Naive B cell (primary cell): Measurements from ENCODE around the gene SVOPL. TPM values are rescaled to one million over a fixed set of nuclear protein-coding genes. Genes with fewer than 3 reads are reported as not detected.

Source experiments
- ATAC-seq, 2 donors: fragments of 150-1000 bp; cut with Tn5 transposase; 2 replicates each; pipeline ENCODE4 v1.10.0; 2021; ENCODE audit warnings: low read depth in 2 of 2, mild to moderate bottlenecking in 2 of 2, moderate library complexity in 2 of 2
- DNase-seq: peaks from one replicate; pipeline ENCODE4 v3.0.0; 2022
- H3K27ac Mint-ChIP-seq, 6 donors: one replicate each; pipeline ENCODE4 v1.8.0; 2020 to 2022; ENCODE audit warnings: mild to moderate bottlenecking in 6 of 6, mixed read lengths in 6 of 6, moderate library complexity in 5 of 6, inconsistent platforms in 2 of 6
- H3K27me3 Mint-ChIP-seq, 3 donors: one replicate each; pipeline ENCODE4 v1.8.0; 2021 to 2022; ENCODE audit warnings: mixed read lengths in 3 of 3, mild to moderate bottlenecking in 1 of 3
- H3K36me3 Mint-ChIP-seq, 2 donors: one replicate each; pipeline ENCODE4 v1.8.0; 2020 to 2022; ENCODE audit warnings: mixed read lengths in 2 of 2, inconsistent platforms in 1 of 2, mild to moderate bottlenecking in 1 of 2
- H3K4me1 Mint-ChIP-seq, 3 donors: one replicate each; pipeline ENCODE4 v1.8.0; 2020 to 2022; ENCODE audit warnings: mixed read lengths in 3 of 3, inconsistent platforms in 1 of 3, mild to moderate bottlenecking in 1 of 3, moderate library complexity in 1 of 3
- H3K4me3 Mint-ChIP-seq, 8 donors: one replicate each; pipeline ENCODE4 v1.8.0; 2020 to 2022; ENCODE audit warnings: mild to moderate bottlenecking in 8 of 8, mixed read lengths in 8 of 8, moderate library complexity in 8 of 8, inconsistent platforms in 2 of 8
- H3K9me3 Mint-ChIP-seq, 7 donors: one replicate each; pipeline ENCODE4 v1.8.0; 2020 to 2022; ENCODE audit warnings: mixed read lengths in 7 of 7, mild to moderate bottlenecking in 5 of 7, inconsistent platforms in 2 of 7, moderate library complexity in 1 of 7
- polyA plus RNA-seq, 6 donors: library from polyadenylated mRNA; unstranded; fragments of 300-500 nt; fragmentation: Illumina TruSeq; gene quantifications; one replicate each; pipeline ENCODE4 v1.2.3, GENCODE V29; 2021; ENCODE audit warnings: low read depth in 6 of 6

SVOPL gene
- polyA plus RNA-seq, 6 donors from 2014 or later: not detected

DNA sequence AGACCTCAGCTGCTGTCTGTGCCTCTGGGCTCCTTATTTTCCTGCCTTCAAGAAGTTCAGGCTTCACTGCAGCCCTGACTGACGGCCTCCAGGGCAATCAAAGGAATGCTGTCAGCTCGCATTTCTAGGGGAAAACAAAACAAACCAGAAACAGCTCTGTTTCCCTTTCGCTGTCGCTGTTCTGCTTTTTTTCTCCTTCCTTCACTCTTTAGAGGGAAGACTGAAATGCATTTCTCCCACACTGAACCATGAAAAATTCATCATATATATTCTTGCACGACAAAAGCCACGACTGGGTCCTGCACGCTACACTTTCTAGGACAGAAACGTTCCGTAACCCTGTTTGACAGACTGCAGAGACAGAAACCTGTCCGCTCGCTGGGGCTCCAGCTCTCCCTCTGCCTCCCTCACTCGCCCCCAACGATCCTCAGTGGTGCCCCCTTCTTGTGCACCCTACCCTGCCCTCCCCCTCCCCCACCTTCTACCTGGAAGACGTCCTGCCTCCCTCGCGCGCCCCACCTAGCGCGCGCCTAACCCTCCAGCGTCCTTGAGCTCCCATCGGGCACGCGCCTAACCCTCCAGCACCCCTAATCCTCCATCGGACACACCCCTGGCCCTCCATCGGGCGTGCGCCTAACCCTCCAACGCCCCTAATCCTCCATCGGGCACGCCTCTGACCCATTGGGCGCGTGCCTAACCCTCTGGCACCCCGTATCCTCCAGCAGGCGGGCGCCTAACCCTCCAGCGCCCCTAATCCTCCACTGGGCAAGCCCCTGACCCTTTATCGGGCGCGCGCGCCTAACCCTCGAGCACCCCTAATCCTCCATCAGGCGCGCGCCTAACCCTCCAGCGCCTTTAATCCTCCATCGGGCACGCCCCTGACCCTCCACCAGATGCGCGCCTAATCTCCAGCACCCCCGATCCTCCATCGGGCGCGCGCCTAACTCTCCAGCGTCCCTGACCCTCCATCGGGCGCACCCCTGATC is 37.1 kb downstream of the SVOPL start:
- DNase-seq (no peak), ATAC-seq (no peak)
- H3K27me3 Mint-ChIP-seq: peaks cover 30 to 49% (median 39%) of the 10 kb centered on the region in 3 donors
- H3K4me3 Mint-ChIP-seq: peak overlapping the region; percentile 9 to 85 (median 66)
- peaks cover 0 to 4% (median 0%) of the 10 kb centered on the region in 7 donors for H3K9me3 Mint-ChIP-seq
- H3K4me1 Mint-ChIP-seq: peaks cover 5 to 12% (median 11%) of the 10 kb centered on the region in 3 donors
- H3K36me3 Mint-ChIP-seq: no peaks in the 10 kb centered on the region
- peak overlapping the region in 1 of 6 donors; percentile 61 for H3K27ac Mint-ChIP-seq

DNA sequence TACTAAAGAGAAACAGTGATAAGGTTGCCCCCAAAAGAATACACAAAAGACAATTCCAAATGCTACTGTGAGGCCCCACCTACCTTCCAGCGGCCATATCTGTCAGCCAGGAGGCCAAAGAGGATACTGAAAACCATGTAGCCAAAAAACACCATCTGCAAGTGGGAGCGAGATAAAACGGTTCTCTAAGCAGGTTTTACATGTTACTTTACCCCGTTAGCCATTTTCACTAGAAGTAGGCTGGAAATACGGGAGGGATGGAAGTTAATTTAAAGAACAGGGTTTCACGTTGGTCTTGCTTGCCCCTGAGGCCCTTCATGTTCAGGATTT is 38.2 kb downstream of the SVOPL start:
- Mint-ChIP-seq H3K27me3 (peaks cover 26 to 45% (median 34%) of the 10 kb centered on the region in 3 donors), H3K4me3 (peak overlapping the region in 1 of 8 donors; percentile 42), H3K9me3 (peaks cover 0 to 2% (median 0%) of the 10 kb centered on the region in 7 donors), H3K36me3 (no peaks in the 10 kb centered on the region), H3K27ac (no peak overlapping the region), H3K4me1 (peaks cover 5 to 12% (median 11%) of the 10 kb centered on the region in 3 donors)
- no peak for ATAC-seq
- no peak for DNase-seq

DNA sequence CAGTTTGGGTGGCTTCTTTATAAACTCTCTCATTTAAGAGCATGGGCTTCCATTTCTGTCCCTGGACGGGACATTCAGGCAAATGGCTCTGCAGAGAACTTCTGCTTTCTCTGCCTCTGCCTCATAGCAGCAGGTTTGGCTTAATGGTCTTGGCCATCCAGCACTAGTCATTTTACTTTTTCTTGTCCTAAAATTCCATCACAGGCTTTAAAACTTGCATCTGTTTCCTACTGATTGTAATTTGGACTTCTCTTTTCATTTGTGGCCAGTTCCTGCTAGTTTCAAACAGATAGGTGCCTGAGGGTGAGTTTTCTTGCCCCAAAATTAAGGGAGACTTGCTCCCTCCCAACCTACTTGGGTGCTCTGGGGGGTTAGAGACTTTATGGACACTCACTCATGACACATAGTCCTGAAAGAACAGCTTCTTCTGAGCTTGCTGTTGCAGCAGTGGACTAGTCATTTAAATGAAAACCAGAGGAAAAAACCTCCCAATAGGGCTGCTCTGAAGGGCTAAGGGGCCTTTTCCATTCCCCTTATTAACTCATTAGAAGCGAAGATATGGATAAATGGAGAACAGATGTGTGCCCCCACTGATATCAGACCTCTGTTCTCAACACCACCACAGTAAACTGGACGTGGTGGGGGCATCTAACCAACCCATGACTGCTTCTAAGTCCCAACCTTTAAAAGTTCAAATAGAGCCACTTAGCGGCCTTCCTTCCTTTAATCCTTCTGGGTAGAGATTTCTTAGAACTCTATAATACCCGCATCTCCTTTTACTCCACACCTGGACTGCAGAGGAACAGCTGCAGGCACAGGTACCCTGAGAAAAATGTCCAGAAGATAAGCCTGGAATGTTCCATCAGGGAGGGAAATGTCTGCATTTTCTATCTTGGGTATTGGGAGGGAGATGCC is 38.8 kb downstream of the SVOPL start:
- Mint-ChIP-seq H3K4me1 (peaks cover 5 to 12% (median 11%) of the 10 kb centered on the region in 3 donors), H3K27ac (no peak overlapping the region), H3K9me3 (peaks cover 0 to 2% (median 0%) of the 10 kb centered on the region in 7 donors), H3K4me3 (peak overlapping the region in 1 of 8 donors; percentile 42), H3K27me3 (peaks cover 21 to 39% (median 29%) of the 10 kb centered on the region in 3 donors), H3K36me3 (no peaks in the 10 kb centered on the region)
- ATAC-seq (no peak), DNase-seq (no peak)

- peaks cover 5 to 12% (median 11%) of the 10 kb centered on the region in 3 donors for H3K4me1 Mint-ChIP-seq
- peaks cover 0 to 2% (median 0%) of the 10 kb centered on the region in 7 donors for H3K9me3 Mint-ChIP-seq
- H3K27me3 Mint-ChIP-seq: peaks cover 13 to 32% (median 22%) of the 10 kb centered on the region in 3 donors
- DNase-seq (no peak), ATAC-seq (no peak)
- no peak overlapping the region for H3K4me3 Mint-ChIP-seq
- H3K36me3 Mint-ChIP-seq: no peaks in the 10 kb centered on the region
- no peak overlapping the region for H3K27ac Mint-ChIP-seq
These were observed 40.0 kb downstream of the SVOPL start for GRCh38 chr7:138661069-138661635.

DNA sequence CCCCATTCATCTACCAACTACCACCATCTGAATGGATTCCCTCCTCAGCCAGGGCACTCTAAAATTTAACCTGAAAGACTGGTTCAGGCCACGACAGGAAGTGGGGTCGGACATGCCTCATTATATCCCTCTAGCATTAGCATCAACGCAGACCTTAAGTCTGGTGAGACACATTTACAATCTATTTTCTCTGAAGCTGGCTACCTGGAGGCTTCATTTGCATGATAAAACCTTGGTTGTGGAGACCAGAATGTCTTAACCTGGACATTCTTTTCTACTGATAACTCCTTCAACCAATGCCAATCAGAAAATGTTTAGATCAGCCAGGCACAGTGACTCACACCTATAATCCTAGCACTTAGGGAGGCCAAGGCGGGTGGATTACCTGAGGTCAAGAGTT is 42.3 kb downstream of the SVOPL start:
- DNase-seq (no peak), ATAC-seq (no peak)
- Mint-ChIP-seq H3K27ac (no peak overlapping the region), H3K4me3 (no peak overlapping the region), H3K36me3 (no peaks in the 10 kb centered on the region), H3K27me3 (peaks cover 11 to 22% (median 16%) of the 10 kb centered on the region in 3 donors), H3K9me3 (peaks cover 0 to 3% (median 0%) of the 10 kb centered on the region in 7 donors), H3K4me1 (peaks cover 0 to 4% (median 2%) of the 10 kb centered on the region in 3 donors)

GRCh38 chr7:138657854-138658386 is 43.2 kb downstream of the SVOPL start:
- no peak overlapping the region for H3K27ac Mint-ChIP-seq
- H3K4me1 Mint-ChIP-seq: no peaks in the 10 kb centered on the region
- DNase-seq (no peak), ATAC-seq (no peak)
- H3K27me3 Mint-ChIP-seq: peaks cover 5 to 19% (median 11%) of the 10 kb centered on the region in 3 donors
- no peaks in the 10 kb centered on the region for H3K36me3 Mint-ChIP-seq
- H3K9me3 Mint-ChIP-seq: peaks cover 0 to 6% (median 2%) of the 10 kb centered on the region in 7 donors
- H3K4me3 Mint-ChIP-seq: no peak overlapping the region

DNA sequence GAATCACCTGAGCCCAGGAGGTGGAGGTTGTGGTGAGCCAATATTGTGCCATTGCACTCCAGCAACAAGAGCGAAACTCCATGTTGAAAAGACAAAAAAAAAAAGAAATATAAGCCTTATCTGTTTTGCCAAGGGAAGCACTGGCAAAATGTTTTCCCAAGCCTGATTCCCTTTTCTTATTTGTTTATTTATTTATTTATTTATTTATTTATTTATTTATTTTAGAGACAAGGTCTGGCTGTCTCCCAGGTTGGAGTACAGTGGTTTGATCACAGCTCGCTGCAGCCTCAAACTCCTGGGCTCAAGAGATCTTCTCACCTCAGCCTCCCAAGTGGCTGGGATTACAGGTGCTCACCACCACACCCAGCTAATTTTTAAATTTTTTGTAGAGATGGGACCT is 44.2 kb downstream of the SVOPL start:
- ATAC-seq: no peak
- Mint-ChIP-seq H3K4me1 (no peaks in the 10 kb centered on the region), H3K4me3 (no peak overlapping the region), H3K27me3 (peaks cover 5 to 11% (median 9%) of the 10 kb centered on the region in 3 donors), H3K36me3 (no peaks in the 10 kb centered on the region), H3K27ac (no peak overlapping the region), H3K9me3 (peaks cover 0 to 7% (median 3%) of the 10 kb centered on the region in 7 donors)
- no peak for DNase-seq

DNA sequence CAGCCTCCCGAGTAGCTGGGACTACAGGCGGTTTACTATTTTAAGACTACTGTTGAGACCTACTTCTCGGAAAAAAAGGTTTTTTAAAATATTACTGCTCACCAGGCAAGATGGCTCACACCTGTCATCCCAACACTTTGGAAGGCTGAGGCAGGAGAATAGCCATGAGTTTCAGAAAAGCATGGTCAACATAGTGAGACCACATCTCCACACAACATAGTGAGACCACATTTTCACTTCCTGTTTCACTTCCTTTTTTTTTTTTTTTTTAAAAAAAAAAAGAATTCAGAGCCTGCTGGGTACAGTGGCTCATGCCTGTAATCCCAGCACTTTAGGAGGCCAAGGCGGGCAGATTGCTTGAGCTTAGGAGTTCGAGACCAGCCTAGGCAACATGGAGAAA is 46.5 kb downstream of the SVOPL start:
- Mint-ChIP-seq H3K27ac (no peak overlapping the region), H3K27me3 (peaks cover 0 to 3% (median 0%) of the 10 kb centered on the region in 3 donors), H3K36me3 (no peaks in the 10 kb centered on the region), H3K4me3 (no peak overlapping the region), H3K4me1 (no peaks in the 10 kb centered on the region), H3K9me3 (peaks cover 0 to 8% (median 3%) of the 10 kb centered on the region in 7 donors)
- DNase-seq (no peak), ATAC-seq (no peak)

GRCh38 chr7:138649506-138649905 is 51.7 kb downstream of the SVOPL start:
- Mint-ChIP-seq H3K27ac (peak overlapping the region in 1 of 6 donors; percentile 75), H3K9me3 (peaks cover 4 to 16% (median 8%) of the 10 kb centered on the region in 7 donors), H3K27me3 (no peaks in the 10 kb centered on the region), H3K4me1 (peaks cover 0 to 3% (median 0%) of the 10 kb centered on the region in 3 donors), H3K36me3 (no peaks in the 10 kb centered on the region), H3K4me3 (no peak overlapping the region)
- no peak for DNase-seq
- ATAC-seq: no peak

DNA sequence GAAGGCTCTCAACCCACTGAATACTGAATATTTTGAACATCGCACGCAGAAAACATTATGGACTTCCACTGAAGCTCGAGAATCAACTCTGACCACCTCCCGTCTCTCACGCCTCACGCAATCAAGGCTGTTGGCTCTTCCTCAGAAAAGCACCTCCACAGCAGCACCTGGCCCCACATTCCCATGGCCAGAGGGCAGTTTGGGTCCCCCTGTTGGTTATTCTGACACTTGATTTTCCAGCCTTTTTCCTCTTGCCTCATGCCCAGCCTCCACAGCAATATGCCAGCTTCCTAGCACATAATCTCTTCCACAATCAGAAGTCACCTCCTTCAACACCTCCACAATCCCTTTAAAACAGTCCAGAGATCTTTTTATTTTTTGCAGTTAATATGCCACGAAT is 55.9 kb downstream of the SVOPL start:
- peaks cover 0 to 3% (median 0%) of the 10 kb centered on the region in 3 donors for H3K4me1 Mint-ChIP-seq
- H3K4me3 Mint-ChIP-seq: no peak overlapping the region
- DNase-seq (no peak), ATAC-seq (no peak)
- H3K27ac Mint-ChIP-seq: peak overlapping the region in 1 of 6 donors; percentile 17
- no peaks in the 10 kb centered on the region for H3K27me3 Mint-ChIP-seq
- H3K9me3 Mint-ChIP-seq: peaks cover 3 to 11% (median 5%) of the 10 kb centered on the region in 7 donors
- no peaks in the 10 kb centered on the region for H3K36me3 Mint-ChIP-seq

GRCh38 chr7:138632826-138633602 is 68.1 kb downstream of the SVOPL start:
- Mint-ChIP-seq H3K36me3 (no peaks in the 10 kb centered on the region), H3K9me3 (no peaks in the 10 kb centered on the region), H3K4me1 (no peaks in the 10 kb centered on the region), H3K4me3 (peak overlapping the region in 1 of 8 donors; percentile 80), H3K27ac (no peak overlapping the region), H3K27me3 (peaks cover 0 to 15% (median 0%) of the 10 kb centered on the region in 3 donors)
- ATAC-seq (no peak), DNase-seq (no peak)

- Mint-ChIP-seq H3K9me3 (no peaks in the 10 kb centered on the region), H3K4me3 (no peak overlapping the region), H3K27ac (no peak overlapping the region), H3K36me3 (no peaks in the 10 kb centered on the region), H3K4me1 (no peaks in the 10 kb centered on the region), H3K27me3 (peaks cover 0 to 15% (median 0%) of the 10 kb centered on the region in 3 donors)
- ATAC-seq: no peak
- DNase-seq: no peak
These were observed 68.8 kb downstream of the SVOPL start for GRCh38 chr7:138632384-138632783.
